GM18511 (cell line): ENCODE results near the gene RAB3IL1.
"Not testable (repeated sequence)": the region's sequence is repeated elsewhere in the genome, so short reads cannot be mapped to it uniquely, and the experiment has no call there.

Experiments used
- ATAC-seq: cut with Tn5 transposase; IDR thresholded peaks from one replicate; pipeline ENCODE4 v1.9.1; 2021; ENCODE audit warnings: mild to moderate bottlenecking, moderate library complexity; ENCODE audit not compliant: unreplicated experiment

Gene RAB3IL1

DNA sequence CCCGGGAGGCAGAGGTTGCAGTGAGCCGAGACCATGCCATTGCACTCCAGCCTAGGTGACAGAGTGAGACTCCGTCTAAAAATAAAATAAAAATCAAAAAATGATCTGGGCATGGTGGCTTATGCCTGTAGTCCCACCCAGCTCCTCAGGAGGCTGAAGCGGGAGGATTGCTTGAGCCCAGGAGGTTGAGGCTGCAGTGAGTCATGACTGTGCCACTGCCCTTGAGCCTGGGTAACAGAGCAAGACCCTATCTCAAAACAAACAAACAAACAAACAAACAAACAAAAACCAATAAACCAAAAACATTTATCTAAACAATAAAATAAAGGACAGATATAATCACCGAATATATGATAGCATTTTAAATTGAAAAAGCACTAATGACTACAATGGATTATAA lies 36.3 kb upstream of the RAB3IL1 start:
- ATAC-seq, result not testable (repeated sequence)

DNA sequence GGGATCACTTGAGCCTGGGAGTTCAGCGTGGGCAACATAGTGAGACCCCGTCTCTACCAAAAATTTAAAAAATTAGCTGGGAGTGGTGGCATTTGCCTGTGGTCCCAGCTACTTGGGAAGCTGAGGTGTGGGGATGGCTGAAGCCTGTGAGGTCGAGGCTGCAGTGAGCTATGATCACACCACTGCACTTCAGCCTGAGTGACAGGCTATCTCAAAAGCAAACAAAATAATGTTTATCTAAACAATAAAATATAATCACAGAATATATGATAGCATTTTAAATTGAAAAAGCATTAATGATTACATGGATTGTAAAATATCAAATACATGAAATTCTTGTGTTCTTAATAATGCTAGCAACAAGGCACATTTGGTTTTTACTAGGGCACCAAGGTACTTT lies 35.5 kb upstream of the RAB3IL1 start:
- ATAC-seq, result no peak

DNA sequence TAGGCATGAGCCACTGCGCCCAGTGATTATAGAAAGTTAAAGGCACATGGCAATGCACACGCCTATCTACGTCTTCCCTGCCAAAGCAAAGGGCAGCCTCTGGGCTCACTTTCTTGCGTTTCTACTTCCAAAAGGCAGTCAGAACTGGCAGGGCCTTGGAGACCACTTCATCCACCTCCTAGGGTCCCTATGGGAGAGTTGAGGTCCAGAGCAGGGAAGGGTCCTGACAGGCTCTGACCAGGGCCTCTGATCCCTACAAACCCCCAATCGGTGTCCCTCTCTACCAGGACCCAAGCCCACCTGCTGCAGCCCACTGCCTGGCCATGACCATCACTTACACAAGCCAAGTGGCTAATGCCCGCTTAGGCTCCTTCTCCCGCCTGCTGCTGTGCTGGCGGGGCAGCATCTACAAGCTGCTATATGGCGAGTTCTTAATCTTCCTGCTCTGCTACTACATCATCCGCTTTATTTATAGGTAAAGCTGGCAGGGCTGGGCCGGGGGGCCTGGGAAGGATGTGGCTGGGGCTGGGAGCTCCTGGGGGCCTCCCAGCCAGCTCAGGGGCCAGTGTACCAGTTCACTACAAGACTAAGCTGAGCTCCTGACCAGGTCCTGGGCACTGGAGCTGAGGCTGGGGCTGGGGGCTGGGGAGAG lies 34.2 kb upstream of the RAB3IL1 start:
- no peak for ATAC-seq

DNA sequence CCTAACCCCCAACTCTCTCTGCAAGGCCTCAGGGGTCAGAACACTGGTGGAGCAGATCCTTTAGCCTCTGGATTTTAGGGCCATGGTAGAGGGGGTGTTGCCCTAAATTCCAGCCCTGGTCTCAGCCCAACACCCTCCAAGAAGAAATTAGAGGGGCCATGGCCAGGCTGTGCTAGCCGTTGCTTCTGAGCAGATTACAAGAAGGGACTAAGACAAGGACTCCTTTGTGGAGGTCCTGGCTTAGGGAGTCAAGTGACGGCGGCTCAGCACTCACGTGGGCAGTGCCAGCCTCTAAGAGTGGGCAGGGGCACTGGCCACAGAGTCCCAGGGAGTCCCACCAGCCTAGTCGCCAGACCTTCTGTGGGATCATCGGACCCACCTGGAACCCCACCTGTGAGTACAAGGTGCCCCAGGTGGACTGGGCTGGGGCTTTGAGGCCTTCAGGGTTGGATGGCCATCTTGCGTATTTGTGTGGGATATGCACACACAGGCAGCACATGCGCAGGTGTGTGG lies 32.7 kb upstream of the RAB3IL1 start, which contains the start of gene BEST1:
TSS of gene BEST1 (plus strand) at position 317 of the 513 bp plus-strand sequence. CDS start 1,456 bp downstream, outside the sequence.
- ATAC-seq, result no peak

DNA sequence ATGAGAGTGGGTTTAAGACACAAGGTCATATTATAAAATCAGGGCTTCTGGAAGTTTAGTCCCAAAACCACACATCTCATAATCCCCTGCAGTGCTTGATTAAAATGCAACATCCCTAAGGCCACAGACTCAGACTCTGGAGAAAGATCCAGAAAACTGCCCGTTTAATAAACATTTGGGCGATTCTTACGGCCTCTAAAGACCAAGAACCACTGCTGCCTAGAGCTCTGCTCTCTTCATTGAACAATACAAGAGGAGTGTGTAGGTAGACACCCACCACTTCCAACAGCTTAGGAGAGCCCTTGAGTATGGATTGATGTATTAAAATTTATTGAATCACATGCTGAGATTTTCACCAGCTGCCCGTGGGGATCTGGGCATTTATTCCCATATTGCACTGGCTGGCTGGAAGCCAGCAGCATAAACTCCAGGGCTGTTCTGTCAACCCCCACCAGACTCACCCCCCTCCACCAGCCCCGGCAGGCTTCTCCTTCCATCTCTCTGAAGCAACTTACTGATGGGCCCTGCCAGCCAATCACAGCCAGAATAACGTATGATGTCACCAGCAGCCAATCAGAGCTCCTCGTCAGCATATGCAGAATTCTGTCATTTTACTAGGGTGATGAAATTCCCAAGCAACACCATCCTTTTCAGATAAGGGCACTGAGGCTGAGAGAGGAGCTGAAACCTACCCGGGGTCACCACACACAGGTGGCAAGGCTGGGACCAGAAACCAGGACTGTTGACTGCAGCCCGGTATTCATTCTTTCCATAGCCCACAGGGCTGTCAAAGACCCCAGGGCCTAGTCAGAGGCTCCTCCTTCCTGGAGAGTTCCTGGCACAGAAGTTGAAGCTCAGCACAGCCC lies 32.0 kb upstream of the RAB3IL1 start:
- ATAC-seq, result no peak

DNA sequence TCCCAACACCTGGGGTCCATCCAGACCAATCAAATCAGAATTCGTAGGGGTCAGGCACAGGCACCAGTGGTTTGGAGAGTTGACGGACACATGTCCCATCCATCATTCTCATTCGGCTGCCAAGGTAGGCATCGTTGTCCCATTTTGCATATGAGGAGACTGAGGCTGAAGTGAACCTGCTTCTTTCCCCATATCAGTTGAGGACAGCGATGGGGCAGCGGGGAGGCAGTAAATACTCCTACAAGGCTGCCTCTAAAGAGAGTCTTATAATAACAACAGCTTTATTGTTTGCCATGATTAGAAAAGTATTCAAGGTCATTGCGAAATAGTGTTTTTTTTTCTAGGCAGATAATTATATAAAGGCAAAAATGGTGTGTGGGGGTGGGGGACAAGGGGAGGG lies 31.1 kb upstream of the RAB3IL1 start:
- no peak for ATAC-seq

DNA sequence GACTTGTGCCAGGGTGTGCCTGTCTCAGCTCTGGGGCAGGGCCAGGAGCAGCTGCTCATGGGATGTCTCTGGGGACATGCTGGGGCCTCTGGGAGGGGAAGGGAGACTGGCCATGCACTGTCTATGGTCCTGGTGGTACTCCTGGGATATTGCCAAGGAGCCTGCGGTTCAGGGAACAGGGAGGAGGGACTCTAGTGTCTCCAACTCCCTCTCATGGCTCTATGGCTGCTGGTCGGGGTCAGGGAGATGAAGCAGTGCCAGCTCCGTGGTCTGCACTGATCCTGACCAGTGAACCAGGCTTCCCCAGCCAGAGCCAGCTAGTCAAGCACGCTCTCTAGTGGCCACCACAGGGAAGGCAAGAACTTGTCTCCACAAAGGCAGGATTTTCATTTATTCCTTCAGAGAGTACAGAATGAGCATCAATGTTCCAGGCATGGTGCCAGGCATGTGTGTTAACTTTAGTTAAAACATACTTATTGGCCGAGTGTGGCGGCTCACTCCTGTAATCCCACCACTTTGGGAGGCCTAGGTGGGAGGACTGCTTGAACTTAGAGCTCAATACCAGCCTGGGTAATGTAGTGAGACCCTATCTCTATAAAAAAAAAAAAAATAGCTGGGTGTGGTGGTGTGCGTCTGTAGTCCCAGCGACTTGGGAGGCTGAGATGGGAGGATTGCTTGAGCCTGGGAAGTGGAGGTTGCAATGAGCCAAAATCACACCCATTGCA lies 30.3 kb upstream of the RAB3IL1 start:
- no peak for ATAC-seq

DNA sequence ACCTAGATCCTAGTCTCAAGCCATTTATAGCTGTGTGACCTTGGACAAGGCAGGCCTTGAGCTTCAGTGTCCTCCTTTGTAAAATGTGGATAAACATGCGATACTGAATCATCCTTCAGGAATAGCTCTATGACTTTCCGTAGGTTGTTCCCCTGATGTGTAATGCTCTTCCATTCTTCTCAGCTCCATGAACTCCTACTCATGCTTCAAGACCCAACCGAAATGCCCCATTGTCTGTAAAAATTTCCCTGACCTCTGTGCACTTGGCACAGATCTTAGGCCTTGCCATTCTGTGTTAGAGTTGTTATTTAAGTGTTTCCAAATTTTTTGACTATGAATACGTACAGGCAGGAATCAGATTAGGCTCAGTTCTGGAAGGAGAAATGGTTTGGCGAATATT lies 29.5 kb upstream of the RAB3IL1 start:
- ATAC-seq, result no peak

DNA sequence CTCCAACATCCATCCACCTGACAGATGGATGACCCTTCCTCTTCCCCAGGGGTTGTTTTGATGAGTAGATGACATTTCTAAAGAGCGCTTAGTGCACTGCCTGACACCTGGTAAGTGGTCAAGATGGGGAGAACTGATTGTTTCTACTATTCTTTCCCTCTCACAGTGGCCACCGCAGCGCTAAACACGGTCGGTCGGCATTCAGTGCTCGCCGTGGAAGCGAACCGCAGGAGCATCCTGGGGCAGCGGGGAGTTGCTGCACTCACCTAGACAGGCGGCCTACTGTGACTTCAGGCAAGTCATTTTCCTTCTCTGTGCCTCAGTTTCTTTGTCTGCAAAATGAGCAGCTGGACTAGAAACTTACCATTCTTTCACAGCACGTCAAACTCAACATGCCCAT lies 27.8 kb upstream of the RAB3IL1 start:
- no peak for ATAC-seq

DNA sequence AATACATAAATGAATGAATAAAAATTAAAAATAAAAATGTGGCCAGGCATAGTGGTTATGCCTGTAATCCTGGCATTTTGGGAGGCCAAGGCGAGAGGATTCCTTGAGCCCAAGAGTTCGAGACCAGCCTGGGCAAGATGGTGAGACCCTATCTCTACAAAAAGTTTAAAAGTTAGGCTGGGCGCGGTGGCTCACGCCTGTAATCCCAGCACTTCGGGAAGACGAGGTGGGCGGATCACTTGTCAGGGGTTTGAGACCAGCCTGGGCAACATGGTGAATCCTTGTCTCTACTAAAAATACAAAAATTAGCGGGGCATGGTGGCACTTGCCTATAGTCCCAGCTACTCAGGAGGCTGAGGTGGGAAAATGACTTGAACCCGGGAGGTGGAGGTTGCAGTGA lies 23.1 kb upstream of the RAB3IL1 start:
- no peak for ATAC-seq

DNA sequence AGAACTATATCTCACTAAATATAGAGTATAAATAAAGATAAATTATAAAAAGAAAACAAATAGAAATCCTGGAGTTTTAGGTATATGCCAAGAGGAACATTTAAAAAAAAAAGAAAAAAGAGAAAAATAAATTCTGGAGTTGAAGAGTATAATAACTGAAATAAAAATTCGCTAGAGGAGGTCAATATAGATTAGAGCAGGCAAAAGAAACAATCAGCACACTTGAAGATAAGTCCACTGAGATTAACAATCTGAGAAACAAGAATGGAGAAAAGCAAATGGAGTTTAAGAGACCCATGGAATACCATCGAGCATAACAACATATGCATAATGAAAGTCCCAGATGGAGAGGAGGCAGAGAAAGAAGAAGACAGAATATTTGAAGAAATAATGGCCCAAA lies 18.5 kb upstream of the RAB3IL1 start:
- no peak for ATAC-seq

DNA sequence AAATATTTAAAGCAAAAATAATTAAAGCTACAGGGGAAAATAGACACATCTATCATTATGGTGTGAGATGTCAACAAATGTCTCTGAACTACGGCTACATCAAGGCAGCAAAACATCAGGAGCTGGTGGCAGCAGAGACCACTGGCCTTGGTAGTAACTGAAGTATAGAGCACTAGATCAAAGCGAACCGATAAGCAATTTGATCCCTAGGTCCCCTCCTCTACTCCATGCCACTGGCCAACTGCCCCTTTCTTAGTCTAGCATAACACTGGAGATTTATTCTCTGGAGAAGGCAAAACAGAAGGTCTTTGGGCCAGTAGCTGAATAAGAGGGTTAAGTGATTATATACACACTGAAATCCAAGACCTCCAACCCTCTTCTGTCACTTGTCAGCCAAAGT lies 13.6 kb upstream of the RAB3IL1 start:
- no peak for ATAC-seq

DNA sequence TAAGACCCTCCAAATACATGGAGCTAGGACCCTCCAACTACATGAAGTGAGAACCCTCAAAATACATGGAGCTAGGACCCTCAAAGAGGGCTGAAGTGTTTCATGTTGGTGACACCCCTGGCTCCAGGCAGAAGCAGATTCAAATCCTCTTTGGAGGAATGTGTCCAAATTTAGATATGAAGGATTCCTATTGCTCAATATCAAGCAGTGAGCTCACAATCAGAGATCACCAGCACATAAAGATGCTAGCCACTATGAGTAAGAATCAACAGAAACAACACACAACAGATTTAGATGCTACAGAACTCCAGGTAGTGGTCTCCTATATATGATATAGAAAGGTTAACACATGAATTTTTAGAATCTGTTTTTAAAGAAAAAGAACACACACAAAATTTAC lies 11.2 kb upstream of the RAB3IL1 start:
- no peak for ATAC-seq

DNA sequence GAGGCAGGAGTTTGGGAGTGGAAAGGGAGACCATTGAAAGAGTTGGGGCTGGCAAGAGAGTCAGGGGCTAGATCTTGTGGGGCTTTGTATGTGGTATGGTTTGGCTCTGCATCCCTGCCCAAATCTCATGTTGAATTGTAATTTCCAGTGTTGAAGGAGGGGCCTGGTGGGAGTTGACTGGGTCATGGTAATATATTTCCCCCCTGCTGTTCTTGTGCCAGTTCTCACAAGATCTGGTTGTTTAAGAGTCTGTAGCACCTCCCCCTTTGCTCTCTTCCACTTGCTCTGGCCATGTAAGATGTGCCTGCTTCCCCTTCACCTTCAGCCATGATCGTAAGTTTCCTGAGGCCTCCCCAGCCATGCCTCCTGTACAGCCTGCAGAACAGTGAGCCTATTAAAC lies 10.1 kb upstream of the RAB3IL1 start:
- ATAC-seq, result no peak

DNA sequence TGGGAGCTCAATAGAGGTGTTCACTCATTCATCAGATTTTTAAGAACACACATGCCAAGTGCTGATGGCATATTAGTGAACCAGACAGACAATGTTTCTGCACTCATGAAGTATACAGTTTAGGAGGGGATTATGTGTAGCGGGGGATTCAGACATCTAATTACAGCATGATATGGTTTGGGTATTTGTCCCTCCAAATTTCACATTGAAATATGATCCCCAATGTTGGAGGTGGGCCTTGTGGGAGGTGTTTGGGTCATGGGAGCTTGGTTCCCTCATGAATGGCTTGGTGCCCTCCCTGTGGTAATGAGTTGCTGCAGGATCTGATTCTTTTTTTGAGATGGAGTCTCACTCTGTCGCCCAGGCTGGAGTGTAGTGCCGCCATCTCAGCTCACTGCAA lies 8.9 kb upstream of the RAB3IL1 start:
- ATAC-seq, result no peak

DNA sequence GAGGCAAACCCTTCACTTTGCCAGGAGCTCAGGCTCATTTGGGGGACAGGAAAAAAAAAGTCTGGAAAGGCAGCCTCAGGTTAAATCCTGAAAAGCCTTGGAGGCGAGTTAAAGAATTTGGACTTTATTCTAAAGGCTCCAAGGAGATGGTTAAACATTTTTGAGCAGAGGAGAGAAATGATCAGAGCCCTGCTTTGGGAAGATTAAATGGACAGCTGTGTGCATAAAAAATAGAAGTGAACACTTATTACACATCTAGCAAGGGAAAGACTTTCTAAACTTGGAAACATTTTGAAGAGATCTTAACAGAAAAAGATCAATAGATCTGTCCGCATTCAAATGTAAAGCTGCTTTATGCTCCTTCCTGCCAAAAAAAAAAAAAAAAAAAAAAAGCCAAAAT lies 8.4 kb upstream of the RAB3IL1 start:
- no peak for ATAC-seq

DNA sequence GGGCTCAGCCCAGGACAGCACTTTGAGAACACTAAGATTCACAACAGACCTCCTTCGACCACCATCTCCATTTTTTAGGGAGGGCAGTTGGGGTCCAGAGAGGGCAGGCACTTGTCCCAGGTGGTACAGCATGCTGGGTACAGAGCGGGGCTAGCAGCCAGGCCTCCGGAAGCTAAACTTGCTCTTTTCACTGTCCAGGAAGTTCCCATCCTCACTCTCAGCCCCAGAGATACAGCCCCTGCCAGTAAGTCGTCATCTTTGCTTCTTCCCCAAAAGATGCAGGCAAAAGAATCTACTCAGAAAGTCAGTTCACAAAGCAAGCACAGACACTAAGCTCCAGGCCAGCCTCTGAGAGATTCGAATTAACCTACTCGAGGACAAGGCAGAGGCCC lies 6.7 kb upstream of the RAB3IL1 start:
- ATAC-seq, result no peak

DNA sequence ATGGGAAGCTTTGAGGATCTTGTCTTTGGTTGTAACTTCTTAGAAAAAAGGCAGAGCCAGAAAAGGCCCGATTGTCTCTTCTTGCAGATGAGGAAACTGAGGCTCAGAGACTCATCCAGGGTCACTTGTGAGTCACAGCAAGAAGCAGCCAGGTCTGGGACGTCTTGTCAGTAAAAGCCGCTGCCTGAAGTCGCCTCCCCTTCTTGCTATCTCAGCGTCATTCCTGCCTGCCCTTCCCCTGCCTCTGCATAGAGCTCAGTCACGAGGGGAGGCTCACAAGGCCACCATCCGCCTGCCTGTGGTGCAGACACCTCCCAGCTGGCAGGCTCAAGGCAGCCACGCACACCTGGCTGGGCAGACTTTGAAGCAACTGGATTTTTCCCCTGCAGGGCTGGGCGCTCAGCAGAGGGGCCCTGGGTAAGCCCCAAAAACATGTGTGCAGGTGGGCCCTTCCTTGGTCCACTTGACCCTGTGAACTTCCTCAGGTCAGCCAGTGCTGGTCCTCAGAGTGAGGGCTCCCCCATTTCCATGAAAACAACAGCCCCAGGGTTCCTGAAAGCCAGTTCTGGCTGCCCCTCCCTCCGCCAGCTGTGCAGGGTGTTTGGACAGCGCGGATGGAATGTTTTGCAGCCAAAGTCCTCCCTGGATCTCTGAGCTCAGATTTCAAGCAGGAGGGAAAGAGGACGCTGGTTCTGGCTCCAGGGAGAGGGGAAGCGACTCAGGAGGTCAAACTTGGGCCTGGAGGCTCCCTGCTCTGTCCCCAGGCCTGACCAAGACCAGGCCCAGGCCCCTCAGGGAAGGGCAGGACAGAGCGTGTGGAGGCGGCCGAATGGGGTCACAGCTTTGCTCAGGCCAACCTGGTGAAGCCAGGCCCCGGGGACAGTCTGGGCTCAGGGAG lies 6.0 kb upstream of the RAB3IL1 start:
- no peak for ATAC-seq

DNA sequence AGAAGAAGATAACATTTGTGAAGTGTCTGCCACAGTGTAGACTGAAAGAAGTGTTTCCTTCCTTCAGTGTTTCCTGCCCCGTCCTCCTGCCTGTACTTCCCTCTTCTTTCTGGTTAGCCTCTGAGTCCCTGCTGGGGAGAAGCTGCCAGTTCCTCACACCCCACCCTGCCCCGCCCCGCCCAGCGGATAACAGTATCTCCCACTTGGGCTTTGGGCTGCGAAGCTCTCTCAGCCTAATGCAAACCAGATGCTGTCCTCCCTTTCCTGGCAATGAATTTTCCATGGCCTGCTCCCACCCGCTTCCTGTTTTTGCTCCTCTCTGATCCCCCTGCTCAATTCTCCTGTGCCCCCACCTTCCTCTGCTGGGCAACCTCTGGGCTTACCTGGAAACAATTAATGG lies 5.2 kb upstream of the RAB3IL1 start:
- no peak for ATAC-seq

DNA sequence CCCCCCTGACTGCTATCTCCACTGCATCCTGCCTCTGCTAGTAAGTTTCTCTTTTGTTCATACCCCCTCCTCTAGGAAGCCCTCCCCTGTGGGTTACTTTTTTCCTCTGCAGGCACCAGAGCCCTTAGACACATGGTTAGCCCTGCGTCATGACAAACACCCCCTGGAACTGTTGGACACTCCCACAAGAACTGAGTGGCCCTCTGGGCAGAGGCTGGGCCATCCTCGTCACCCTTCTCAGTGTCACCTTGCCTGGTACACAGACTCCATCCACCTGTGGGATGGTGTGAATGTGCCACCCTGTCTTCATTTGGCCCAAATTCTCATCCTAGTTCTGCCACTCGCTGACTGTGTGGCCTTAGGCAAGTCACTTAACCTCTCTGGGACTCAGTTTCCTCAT lies 4.1 kb upstream of the RAB3IL1 start:
- ATAC-seq, result no peak
